ENCODE data around the gene TIFAB.

TIFAB gene

DNA sequence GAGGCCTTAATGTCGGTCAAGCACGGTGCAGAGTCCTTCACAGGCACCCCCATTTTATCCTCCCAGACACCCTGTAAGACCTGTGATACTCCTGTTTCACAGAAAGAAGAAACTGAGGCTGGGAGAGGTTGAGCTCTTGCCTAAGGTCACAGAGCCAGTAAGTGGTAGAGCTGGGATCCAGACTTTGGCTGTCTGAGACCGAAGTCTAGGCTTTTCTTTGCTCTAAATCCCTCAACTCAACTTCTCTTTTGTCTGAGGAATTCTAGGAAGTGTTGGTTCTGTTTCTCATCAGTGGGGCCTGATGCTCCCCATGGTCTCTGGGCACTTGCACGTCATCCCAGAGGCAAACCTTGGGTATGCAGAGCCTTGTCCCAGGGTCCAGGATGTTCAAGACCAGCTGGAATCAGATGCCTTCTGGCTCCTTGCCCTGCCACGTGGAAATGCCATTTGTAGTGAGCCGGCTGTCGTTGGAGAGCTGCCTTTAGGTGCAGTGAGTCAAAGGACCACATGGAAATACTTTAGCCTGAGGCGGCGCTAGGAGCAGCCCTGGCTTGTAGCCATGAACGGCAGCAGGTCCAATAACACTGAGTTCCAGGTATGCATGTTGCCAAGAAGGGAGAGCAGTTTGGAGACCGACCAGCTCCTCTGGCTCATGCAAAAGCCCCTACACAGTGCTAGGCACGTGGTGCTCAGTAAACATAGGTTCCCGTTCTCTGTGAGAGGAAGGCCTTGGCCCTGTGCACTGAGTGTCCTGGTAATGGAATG lies 14.2 kb downstream of the TIFAB start:
- Histone ChIP-seq H3K36me3 (ENCODE audit: control insufficient read depth in 1 of 2, insufficient read depth in 2 of 2, low read length in 2 of 2) (no peaks in the 10 kb centered on the region), H3K27ac (ENCODE audit: low read length) (no peak overlapping the region), H3K4me3 (ENCODE audit: low read depth in 1 of 2, low read length in 2 of 2) (no peak overlapping the region), H3K4me1 (ENCODE audit: control insufficient read depth in 1 of 2, insufficient read depth in 2 of 2, low read length in 2 of 2) (peaks cover 8 to 9% of the 10 kb centered on the region in 2 donors), H3K9me3 (ENCODE audit: control insufficient read depth in 1 of 2, low read length in 2 of 2) (no peaks in the 10 kb centered on the region), H3K27me3 (ENCODE audit: low read depth, low read length) (no peaks in the 10 kb centered on the region)

- H3K27me3 ChIP-seq (ENCODE audit: low read depth, low read length): no peaks in the 10 kb centered on the region
- H3K9me3 ChIP-seq (ENCODE audit: control insufficient read depth in 1 of 2, low read length in 2 of 2): no peaks in the 10 kb centered on the region
- H3K27ac ChIP-seq (ENCODE audit: low read length): no peak overlapping the region
- no peak overlapping the region for H3K4me3 ChIP-seq (ENCODE audit: low read depth in 1 of 2, low read length in 2 of 2)
- H3K4me1 ChIP-seq (ENCODE audit: control insufficient read depth in 1 of 2, insufficient read depth in 2 of 2, low read length in 2 of 2): peaks cover 8 to 9% of the 10 kb centered on the region in 2 donors
- H3K36me3 ChIP-seq (ENCODE audit: control insufficient read depth in 1 of 2, insufficient read depth in 2 of 2, low read length in 2 of 2): no peaks in the 10 kb centered on the region
Measured at GRCh38 chr5:135437422-135437795, 14.7 kb downstream of the TIFAB start.

DNA sequence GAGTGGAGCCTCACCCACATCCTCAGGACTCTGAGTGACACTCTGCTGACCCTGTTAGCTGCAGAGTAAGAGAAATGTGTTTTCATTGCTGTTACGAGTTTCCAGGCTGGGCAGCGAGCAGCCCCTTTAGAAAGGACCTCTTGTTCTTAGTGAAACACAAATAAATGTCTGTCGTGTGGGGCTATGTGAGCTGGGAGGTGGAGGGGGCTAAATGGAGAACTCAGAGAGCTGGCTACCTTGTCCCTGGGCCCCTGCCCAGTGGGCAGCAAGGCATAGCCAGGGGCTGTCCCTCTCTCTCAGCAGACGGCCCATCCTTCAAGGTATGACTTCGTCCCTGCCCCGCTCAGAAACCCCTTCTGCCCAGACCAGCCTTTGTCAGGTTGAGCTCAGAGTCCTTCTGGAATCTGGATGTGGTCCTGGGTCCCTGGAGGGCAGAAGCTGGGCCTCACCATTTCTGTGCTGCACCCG lies 15.2 kb downstream of the TIFAB start:
- no peaks in the 10 kb centered on the region for H3K9me3 ChIP-seq (ENCODE audit: control insufficient read depth in 1 of 2, low read length in 2 of 2)
- no peaks in the 10 kb centered on the region for H3K36me3 ChIP-seq (ENCODE audit: control insufficient read depth in 1 of 2, insufficient read depth in 2 of 2, low read length in 2 of 2)
- H3K27ac ChIP-seq (ENCODE audit: low read length): no peak overlapping the region
- no peaks in the 10 kb centered on the region for H3K27me3 ChIP-seq (ENCODE audit: low read depth, low read length)
- H3K4me1 ChIP-seq (ENCODE audit: control insufficient read depth in 1 of 2, insufficient read depth in 2 of 2, low read length in 2 of 2): peaks cover 8 to 9% of the 10 kb centered on the region in 2 donors
- H3K4me3 ChIP-seq (ENCODE audit: low read depth in 1 of 2, low read length in 2 of 2): no peak overlapping the region

DNA sequence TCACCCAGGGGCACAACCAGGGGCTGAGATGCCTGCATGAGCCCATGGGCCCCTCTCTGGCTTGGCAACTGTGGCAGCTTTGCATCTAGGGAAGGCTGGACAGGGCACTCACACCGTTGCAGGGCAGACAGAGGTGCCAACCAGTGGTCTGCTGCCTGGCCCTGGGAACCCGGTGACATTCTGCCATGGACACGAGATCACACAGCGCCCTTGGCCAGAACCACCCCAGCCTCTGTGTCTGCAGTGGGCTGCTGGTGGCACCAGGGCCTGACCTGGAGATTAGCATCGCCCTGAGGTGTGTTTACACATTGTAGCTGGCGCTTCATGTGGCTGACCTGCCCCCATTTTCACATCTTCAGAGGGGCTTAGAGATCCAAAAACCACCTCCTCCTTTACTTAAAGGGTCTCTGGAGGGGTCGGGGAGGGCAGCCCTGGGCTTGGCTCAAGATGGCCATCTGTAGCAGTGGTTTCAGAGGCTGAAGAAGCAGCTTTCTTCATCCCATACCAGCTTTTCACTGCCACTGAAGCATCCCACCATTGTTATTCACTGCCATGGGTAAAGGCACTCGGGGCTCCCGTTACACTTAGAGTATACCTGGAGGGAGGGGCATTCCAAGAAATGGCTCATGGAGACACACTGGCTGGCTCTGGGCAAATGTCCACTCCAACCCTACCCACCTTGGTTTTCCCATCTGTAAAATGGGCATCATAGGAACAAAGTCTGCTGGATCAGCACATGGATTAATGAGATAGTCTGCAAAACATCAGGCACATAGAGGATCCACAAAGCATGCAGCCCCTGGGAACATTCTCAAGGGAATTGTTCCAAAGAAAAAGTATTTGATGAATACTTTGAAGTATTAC lies 16.5 kb downstream of the TIFAB start:
- Histone ChIP-seq H3K4me3 (ENCODE audit: low read depth in 1 of 2, low read length in 2 of 2) (no peak overlapping the region), H3K36me3 (ENCODE audit: control insufficient read depth in 1 of 2, insufficient read depth in 2 of 2, low read length in 2 of 2) (no peaks in the 10 kb centered on the region), H3K27me3 (ENCODE audit: low read depth, low read length) (no peaks in the 10 kb centered on the region), H3K9me3 (ENCODE audit: control insufficient read depth in 1 of 2, low read length in 2 of 2) (no peaks in the 10 kb centered on the region), H3K27ac (ENCODE audit: low read length) (no peak overlapping the region), H3K4me1 (ENCODE audit: control insufficient read depth in 1 of 2, insufficient read depth in 2 of 2, low read length in 2 of 2) (peaks cover 8 to 9% of the 10 kb centered on the region in 2 donors)

- H3K27me3 ChIP-seq (ENCODE audit: low read depth, low read length): no peaks in the 10 kb centered on the region
- no peaks in the 10 kb centered on the region for H3K36me3 ChIP-seq (ENCODE audit: control insufficient read depth in 1 of 2, insufficient read depth in 2 of 2, low read length in 2 of 2)
- H3K4me1 ChIP-seq (ENCODE audit: control insufficient read depth in 1 of 2, insufficient read depth in 2 of 2, low read length in 2 of 2): peaks cover 8 to 9% of the 10 kb centered on the region in 2 donors
- no peaks in the 10 kb centered on the region for H3K9me3 ChIP-seq (ENCODE audit: control insufficient read depth in 1 of 2, low read length in 2 of 2)
- no peak overlapping the region for H3K27ac ChIP-seq (ENCODE audit: low read length)
- H3K4me3 ChIP-seq (ENCODE audit: low read depth in 1 of 2, low read length in 2 of 2): no peak overlapping the region
Measured at GRCh38 chr5:135434591-135435466, 17.3 kb downstream of the TIFAB start.

DNA sequence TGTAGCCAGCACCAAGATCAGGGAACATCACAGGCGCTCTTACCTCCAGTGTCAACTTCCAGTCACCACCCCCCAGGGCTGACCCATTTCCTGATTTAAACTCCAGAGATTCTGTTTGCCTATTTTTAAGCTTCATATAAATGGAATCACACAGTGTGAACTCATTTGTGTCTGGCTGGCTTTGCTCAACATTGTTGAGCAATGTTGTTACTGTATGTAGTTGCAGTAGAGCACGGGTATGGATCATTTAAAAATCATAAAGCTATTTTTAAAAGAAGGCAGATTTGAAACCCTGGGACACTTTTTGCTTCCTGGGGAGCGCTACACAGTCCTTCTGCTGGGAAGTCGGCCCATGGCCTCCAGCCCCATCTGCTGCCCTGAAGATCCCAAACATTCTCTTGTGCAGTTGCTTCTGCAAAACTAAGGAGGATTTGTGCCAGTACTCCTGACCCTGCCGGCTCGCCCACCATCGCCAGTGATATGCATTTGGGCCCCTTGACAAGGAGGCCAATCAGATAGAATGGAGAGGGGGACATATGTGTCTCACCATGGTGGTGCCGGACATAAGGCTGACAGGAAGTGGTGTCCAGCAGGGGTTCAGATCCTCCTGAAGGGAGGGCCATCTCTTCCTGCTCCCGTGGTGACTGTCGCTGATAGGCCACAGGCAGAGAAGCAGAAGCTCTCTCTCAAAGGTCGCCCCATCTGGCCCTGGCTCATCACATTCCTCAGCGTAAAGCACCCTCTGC lies 18.3 kb downstream of the TIFAB start:
- Histone ChIP-seq H3K36me3 (ENCODE audit: control insufficient read depth in 1 of 2, insufficient read depth in 2 of 2, low read length in 2 of 2) (no peaks in the 10 kb centered on the region), H3K27me3 (ENCODE audit: low read depth, low read length) (no peaks in the 10 kb centered on the region), H3K27ac (ENCODE audit: low read length) (no peak overlapping the region), H3K4me1 (ENCODE audit: control insufficient read depth in 1 of 2, insufficient read depth in 2 of 2, low read length in 2 of 2) (peaks cover 8 to 9% of the 10 kb centered on the region in 2 donors), H3K9me3 (ENCODE audit: control insufficient read depth in 1 of 2, low read length in 2 of 2) (peaks cover 0 to under 1% of the 10 kb centered on the region in 2 donors), H3K4me3 (ENCODE audit: low read depth in 1 of 2, low read length in 2 of 2) (no peak overlapping the region)

DNA sequence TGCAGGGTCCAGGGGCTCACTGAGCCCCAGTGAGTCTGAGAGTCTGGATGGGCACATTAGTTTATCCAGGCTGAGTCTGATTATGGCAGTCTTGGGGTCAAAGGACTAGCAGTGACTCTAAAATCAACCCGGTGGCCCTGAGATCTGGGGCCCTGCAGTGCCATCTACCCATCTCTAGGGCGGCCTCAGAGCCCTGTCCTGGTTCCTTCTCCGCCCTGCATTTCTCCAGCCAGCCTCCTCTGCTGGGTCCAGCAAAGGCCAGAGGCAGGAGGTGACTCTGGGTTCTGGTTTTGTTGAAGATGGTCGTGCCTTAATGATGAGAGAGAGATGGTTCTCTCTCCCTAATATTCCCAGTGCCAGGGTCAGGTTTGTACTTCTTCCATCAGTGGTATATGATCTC lies 20.0 kb downstream of the TIFAB start:
- Histone ChIP-seq H3K4me1 (ENCODE audit: control insufficient read depth in 1 of 2, insufficient read depth in 2 of 2, low read length in 2 of 2) (peaks cover 0 to 3% of the 10 kb centered on the region in 2 donors), H3K36me3 (ENCODE audit: control insufficient read depth in 1 of 2, insufficient read depth in 2 of 2, low read length in 2 of 2) (no peaks in the 10 kb centered on the region), H3K27ac (ENCODE audit: low read length) (no peak overlapping the region), H3K9me3 (ENCODE audit: control insufficient read depth in 1 of 2, low read length in 2 of 2) (peaks cover 0 to 5% of the 10 kb centered on the region in 2 donors), H3K4me3 (ENCODE audit: low read depth in 1 of 2, low read length in 2 of 2) (no peak overlapping the region), H3K27me3 (ENCODE audit: low read depth, low read length) (no peaks in the 10 kb centered on the region)

DNA sequence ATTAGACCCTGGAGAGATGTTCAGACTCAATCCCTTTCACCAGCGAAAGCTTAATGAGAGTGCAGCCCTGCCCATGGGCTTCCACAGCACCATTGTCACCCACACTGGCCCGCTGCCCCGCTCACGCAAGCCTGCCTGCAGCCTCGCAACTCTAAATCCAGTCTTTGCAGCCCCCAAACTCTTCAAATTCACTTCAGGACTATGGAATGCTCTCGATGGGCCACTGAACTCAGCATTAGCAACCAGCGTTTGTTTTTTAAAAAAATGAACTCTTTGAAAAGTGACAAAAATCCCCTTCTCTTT lies 22.1 kb downstream of the TIFAB start:
- no peak overlapping the region for H3K27ac ChIP-seq (ENCODE audit: low read length)
- no peak overlapping the region for H3K4me3 ChIP-seq (ENCODE audit: low read depth in 1 of 2, low read length in 2 of 2)
- peaks cover 0 to 5% of the 10 kb centered on the region in 2 donors for H3K9me3 ChIP-seq (ENCODE audit: control insufficient read depth in 1 of 2, low read length in 2 of 2)
- H3K36me3 ChIP-seq (ENCODE audit: control insufficient read depth in 1 of 2, insufficient read depth in 2 of 2, low read length in 2 of 2): no peaks in the 10 kb centered on the region
- no peaks in the 10 kb centered on the region for H3K4me1 ChIP-seq (ENCODE audit: control insufficient read depth in 1 of 2, insufficient read depth in 2 of 2, low read length in 2 of 2)
- no peaks in the 10 kb centered on the region for H3K27me3 ChIP-seq (ENCODE audit: low read depth, low read length)

- no peaks in the 10 kb centered on the region for H3K27me3 ChIP-seq (ENCODE audit: low read depth, low read length)
- no peak overlapping the region for H3K4me3 ChIP-seq (ENCODE audit: low read depth in 1 of 2, low read length in 2 of 2)
- peaks cover 0 to 5% of the 10 kb centered on the region in 2 donors for H3K9me3 ChIP-seq (ENCODE audit: control insufficient read depth in 1 of 2, low read length in 2 of 2)
- no peak overlapping the region for H3K27ac ChIP-seq (ENCODE audit: low read length)
- H3K36me3 ChIP-seq (ENCODE audit: control insufficient read depth in 1 of 2, insufficient read depth in 2 of 2, low read length in 2 of 2): no peaks in the 10 kb centered on the region
- H3K4me1 ChIP-seq (ENCODE audit: control insufficient read depth in 1 of 2, insufficient read depth in 2 of 2, low read length in 2 of 2): no peaks in the 10 kb centered on the region
Measured at GRCh38 chr5:135429301-135430134, 22.6 kb downstream of the TIFAB start.

DNA sequence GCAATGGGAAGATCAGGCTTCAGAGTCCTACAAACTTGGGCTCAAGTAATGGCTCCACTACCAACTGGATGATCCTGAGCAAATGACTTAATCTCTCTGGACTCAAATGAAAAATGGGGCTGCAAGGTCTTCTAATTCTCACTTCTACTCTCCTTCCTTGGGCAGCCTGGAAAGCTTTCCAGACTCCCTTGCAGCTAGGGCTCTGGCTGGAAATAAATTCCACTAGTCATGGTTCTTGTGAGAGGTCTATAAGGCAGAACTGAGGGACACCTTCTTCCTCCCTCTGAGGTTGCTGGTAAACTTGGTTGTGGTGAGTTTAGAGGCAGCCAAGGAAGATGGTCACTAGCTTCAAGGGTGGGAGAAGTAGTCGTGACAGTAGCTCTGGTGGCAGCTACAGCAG lies 23.6 kb downstream of the TIFAB start:
- H3K27me3 ChIP-seq (ENCODE audit: low read depth, low read length): no peaks in the 10 kb centered on the region
- H3K9me3 ChIP-seq (ENCODE audit: control insufficient read depth in 1 of 2, low read length in 2 of 2): peaks cover 0 to 5% of the 10 kb centered on the region in 2 donors
- H3K4me3 ChIP-seq (ENCODE audit: low read depth in 1 of 2, low read length in 2 of 2): no peak overlapping the region
- no peak overlapping the region for H3K27ac ChIP-seq (ENCODE audit: low read length)
- H3K4me1 ChIP-seq (ENCODE audit: control insufficient read depth in 1 of 2, insufficient read depth in 2 of 2, low read length in 2 of 2): no peaks in the 10 kb centered on the region
- H3K36me3 ChIP-seq (ENCODE audit: control insufficient read depth in 1 of 2, insufficient read depth in 2 of 2, low read length in 2 of 2): no peaks in the 10 kb centered on the region
